Endothelial cell of umbilical vein (primary cell): ENCODE results near the gene RNF214. TPM values are rescaled to one million over a fixed set of nuclear protein-coding genes. Genes with fewer than 3 reads are reported as not detected.

Experiments used
- BruUV-seq: library from RNA; stranded (reverse); fragments of 400-500 nt; replicated peaks from 2 replicates; lab custom pipeline; 2021; lab: Mats Ljungman, UMichigan
- CTCF ChIA-PET: fragments of 300-600, 350-600 bp; sonication (Branson Sonifier 250); formaldehyde crosslinking; loops from one replicate; lab custom pipeline; 2021; ENCODE audit warnings: antibody characterized with exemption, inconsistent platforms; lab: Charles Lee
- POLR2A ChIA-PET: fragments of 300-600, 350-600 bp; sonication (Branson Sonifier 250); formaldehyde crosslinking; loops from one replicate; lab custom pipeline; 2021; ENCODE audit warnings: antibody characterized with exemption, inconsistent platforms; lab: Charles Lee
- DNase-seq: peaks from one replicate; pipeline ENCODE4 v3.0.0-alpha.2; 2011; ENCODE audit warnings: low read depth, low spot score
- FAIRE-seq: peaks from 2 replicates; lab custom pipeline; 2011; peaks lifted over from hg19 to GRCh38; lab: Jason Lieb, UNC
- H2AFZ ChIP-seq: 2 replicates; pipeline ENCODE4 v1.6.0; 2012; ENCODE audit warnings: low read depth, low read length, control low read depth, inconsistent platforms
- H3K27ac ChIP-seq: 2 replicates; pipeline ENCODE4 v1.5.1; 2011; ENCODE audit warnings: low read depth, mild to moderate bottlenecking, control low read depth, low read length, moderate library complexity; ENCODE audit not compliant: insufficient read depth
- H3K27me3 ChIP-seq, 2 experiments: 2 replicates each; pipeline versions ENCODE4 v1.6.0 to v1.6.1; 2011; ENCODE audit warnings: low read length in 2 of 2, mixed read lengths in 1 of 2; ENCODE audit not compliant: control insufficient read depth in 2 of 2, insufficient read depth in 2 of 2
- H3K36me3 ChIP-seq, 2 experiments: 2 replicates in 1 of 2; 3 replicates in 1 of 2; pipeline ENCODE4 v1.5.1; 2011; ENCODE audit warnings: low read length in 2 of 2, mild to moderate bottlenecking in 1 of 2, moderate library complexity in 1 of 2; ENCODE audit not compliant: control insufficient read depth in 2 of 2, insufficient read depth in 2 of 2; ENCODE audit errors: extremely low read depth in 1 of 2
- H3K4me1 ChIP-seq: 3 replicates; pipeline ENCODE4 v1.5.1; 2011; ENCODE audit warnings: mild to moderate bottlenecking, low read length; ENCODE audit not compliant: control insufficient read depth, insufficient read depth; ENCODE audit errors: extremely low read depth
- H3K4me2 ChIP-seq: 2 replicates; pipeline ENCODE4 v1.6.1; 2011; ENCODE audit warnings: low read length, control low read depth, mixed read lengths; ENCODE audit not compliant: insufficient read depth
- H3K4me3 ChIP-seq, 3 experiments: fragments of 200-600 bp in 1 of 3; sonication (generic), shearing (Covaris generic) in 1 of 3; replicated peaks in 1 of 3; 2 replicates each; pipeline ENCODE4 v1.5.1; 2011 to 2016; ENCODE audit warnings: control low read depth in 3 of 3, low read length in 3 of 3, mild to moderate bottlenecking in 2 of 3, inconsistent platforms in 1 of 3, low read depth in 1 of 3, moderate library complexity in 1 of 3; ENCODE audit not compliant: insufficient read depth in 1 of 3
- H3K79me2 ChIP-seq: 2 replicates; pipeline ENCODE4 v1.6.0; 2012; ENCODE audit warnings: low read length, inconsistent platforms; ENCODE audit not compliant: control insufficient read depth, insufficient read depth
- H3K9ac ChIP-seq: replicated peaks from 2 replicates; pipeline ENCODE3; 2011; ENCODE audit warnings: low read length, control low read depth; ENCODE audit not compliant: insufficient read depth; ENCODE audit errors: extremely low read depth
- H3K9me1 ChIP-seq: replicated peaks from 3 replicates; pipeline ENCODE4 v1.6.0; 2011; ENCODE audit warnings: mild to moderate bottlenecking, low read length; ENCODE audit not compliant: control insufficient read depth, insufficient read depth; ENCODE audit errors: extremely low read depth
- H3K9me3 ChIP-seq: replicated peaks from 2 replicates; pipeline ENCODE4 v1.5.1; 2012; ENCODE audit warnings: low read length, inconsistent platforms; ENCODE audit not compliant: control insufficient read depth, insufficient read depth
- H4K20me1 ChIP-seq: replicated peaks from 2 replicates; pipeline ENCODE3; 2011; ENCODE audit warnings: mild to moderate bottlenecking, low read length; ENCODE audit not compliant: control insufficient read depth, insufficient read depth; ENCODE audit errors: extremely low read depth
- EZH2 ChIP-seq: IDR thresholded peaks from 2 replicates; pipeline ENCODE4 v1.6.1; 2012; ENCODE audit warnings: borderline replicate concordance, low read depth, mild to moderate bottlenecking, moderate library complexity, low read length, inconsistent platforms; ENCODE audit not compliant: severe bottlenecking
- FOS ChIP-seq: IDR thresholded peaks from 2 replicates; pipeline ENCODE4 v1.6.1; 2011; ENCODE audit warnings: mild to moderate bottlenecking, low read length, moderate library complexity, borderline replicate concordance; ENCODE audit not compliant: insufficient read depth
- GATA2 ChIP-seq: IDR thresholded peaks from 2 replicates; pipeline ENCODE4 v1.7.0; 2011; ENCODE audit warnings: low read depth, mild to moderate bottlenecking, moderate library complexity, mixed read lengths, low read length; ENCODE audit not compliant: insufficient read length, insufficient read depth
- JUN ChIP-seq: IDR thresholded peaks from 2 replicates; pipeline ENCODE4 v1.6.1; 2011; ENCODE audit warnings: borderline replicate concordance, low read depth; ENCODE audit not compliant: insufficient read length, insufficient read depth
- MYC ChIP-seq: IDR thresholded peaks from one replicate; pipeline ENCODE4 v1.6.1; 2011; ENCODE audit warnings: mild to moderate bottlenecking, low read depth, low read length
- POLR2A ChIP-seq: IDR thresholded peaks from 2 replicates; pipeline ENCODE4 v1.6.1; 2012; ENCODE audit warnings: low read depth, mild to moderate bottlenecking, control low read depth, low read length
- POLR2AphosphoS5 ChIP-seq: IDR thresholded peaks from 2 replicates; pipeline ENCODE4 v1.6.1; 2012; ENCODE audit warnings: low read depth, mild to moderate bottlenecking, control low read depth, low read length, moderate library complexity; ENCODE audit not compliant: insufficient read depth
- dilution Hi-C: fragments of 300-500 bp; cut with MboI; formaldehyde crosslinking; loops from one replicate; pipeline ENCODE4 v1.15.0; 2019; ENCODE audit warnings: low sequenced_read_pairs; ENCODE audit not compliant: extremely low pct_ligation_motif_present
- intact Hi-C: fragments of 100-400 bp; cut with micrococcal nuclease; formaldehyde crosslinking; loops from one replicate; pipeline ENCODE4 v1.10.0; 2022
- polyA plus RNA-seq, 4 experiments: library from polyadenylated mRNA; depleted of rRNA in 3 of 4; stranded (reverse) in 3 of 4; unstranded in 1 of 4; fragments of >200 nt; gene quantifications; 2 replicates each; pipeline versions ENCODE4 v1.2.1 to v1.2.3, GENCODE V29; 2011 to 2012; ENCODE audit warnings: missing spikeins in 1 of 4
- total RNA-seq: library from RNA; stranded (reverse); gene quantifications from 2 replicates; pipeline ENCODE4 v1.2.3, GENCODE V29; 2021
- TF ChIP-seq, protein P1 (sequence below), 2 donors: IDR thresholded peaks; 1 replicate in 1 of 2; 2 replicates in 1 of 2; pipeline ENCODE4 v1.5.1; 2011; ENCODE audit warnings: low read length in 2 of 2, mild to moderate bottlenecking in 2 of 2, moderate library complexity in 2 of 2, control low read depth in 1 of 2, inconsistent platforms in 1 of 2, low read depth in 1 of 2; ENCODE audit not compliant: insufficient read depth in 1 of 2; ENCODE audit errors: extremely low read depth in 1 of 2
- TF ChIP-seq, protein P2 (sequence below): IDR thresholded peaks from 2 replicates; pipeline ENCODE4 v1.6.1; 2011; ENCODE audit not compliant: insufficient read depth, insufficient read length

Gene RNF214
- total and polyA plus RNA-seq, 2 donors (not counting 3 experiments of a cell fraction or from before 2014, with no cell fraction given) = 24.3 to 28.2 TPM

DNA sequence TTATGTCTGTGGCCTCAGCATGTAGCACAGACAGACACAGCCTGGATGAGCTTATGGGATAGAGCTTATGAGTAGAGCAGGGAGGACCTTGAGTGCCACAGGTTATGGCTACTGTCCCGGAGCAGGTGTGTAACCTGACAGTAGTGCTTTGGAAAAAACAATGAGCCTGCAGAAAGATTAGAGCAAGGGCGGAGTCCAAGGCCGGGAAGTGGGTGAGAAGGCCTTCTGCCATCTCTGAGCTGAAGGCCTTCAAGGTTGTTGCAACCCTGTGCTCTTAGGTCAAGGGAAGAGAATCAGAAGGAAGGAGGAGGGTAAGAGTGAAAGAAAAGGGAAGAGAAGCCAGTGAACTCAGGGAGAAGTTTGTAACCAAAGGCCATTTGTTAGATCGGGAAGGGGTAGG lies 37.2 kb upstream of the RNF214 start:
- no peak overlapping the region for H3K4me2 ChIP-seq
- H3K4me1 ChIP-seq = peaks cover 9% of the 10 kb centered on the region
- H3K9ac ChIP-seq = no peak overlapping the region
- H3K27ac ChIP-seq = no peak overlapping the region
- no peaks in the 10 kb centered on the region for H4K20me1 ChIP-seq
- dilution Hi-C loops = no loop called here
- no peaks in the 10 kb centered on the region for H3K9me3 ChIP-seq
- H3K9me1 ChIP-seq = no peaks in the 10 kb centered on the region
- BruUV-seq = no TSS peak
- H3K27me3 ChIP-seq = no peaks in the 10 kb centered on the region
- intact Hi-C loops = no loop called here
- H3K36me3 ChIP-seq = peaks cover 0 to 9% of the 10 kb centered on the region in 2 experiments
- no peak overlapping the region for H2AFZ ChIP-seq
- CTCF ChIA-PET = interaction anchor here (1.1 to 1.6 kb wide), 2 partner anchors 14 to 32 kb away, joined by 3 to 5 read pairs; no protein-coding TSS in a partner anchor
- no peak overlapping the region for H3K4me3 ChIP-seq
- POLR2A ChIA-PET = no interaction called here
- no peak for TF ChIP-seq EZH2
- TF ChIP-seq GATA2 = no peak
- no peak for TF ChIP-seq POLR2A
- TF ChIP-seq, protein P1, sequence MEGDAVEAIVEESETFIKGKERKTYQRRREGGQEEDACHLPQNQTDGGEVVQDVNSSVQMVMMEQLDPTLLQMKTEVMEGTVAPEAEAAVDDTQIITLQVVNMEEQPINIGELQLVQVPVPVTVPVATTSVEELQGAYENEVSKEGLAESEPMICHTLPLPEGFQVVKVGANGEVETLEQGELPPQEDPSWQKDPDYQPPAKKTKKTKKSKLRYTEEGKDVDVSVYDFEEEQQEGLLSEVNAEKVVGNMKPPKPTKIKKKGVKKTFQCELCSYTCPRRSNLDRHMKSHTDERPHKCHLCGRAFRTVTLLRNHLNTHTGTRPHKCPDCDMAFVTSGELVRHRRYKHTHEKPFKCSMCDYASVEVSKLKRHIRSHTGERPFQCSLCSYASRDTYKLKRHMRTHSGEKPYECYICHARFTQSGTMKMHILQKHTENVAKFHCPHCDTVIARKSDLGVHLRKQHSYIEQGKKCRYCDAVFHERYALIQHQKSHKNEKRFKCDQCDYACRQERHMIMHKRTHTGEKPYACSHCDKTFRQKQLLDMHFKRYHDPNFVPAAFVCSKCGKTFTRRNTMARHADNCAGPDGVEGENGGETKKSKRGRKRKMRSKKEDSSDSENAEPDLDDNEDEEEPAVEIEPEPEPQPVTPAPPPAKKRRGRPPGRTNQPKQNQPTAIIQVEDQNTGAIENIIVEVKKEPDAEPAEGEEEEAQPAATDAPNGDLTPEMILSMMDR (IDR thresholded peaks at IDR 0.05; ENCODE audit: extremely low read depth in 1 of 2, insufficient read depth in 1 of 2, low read depth in 1 of 2, low read length in 2 of 2) = no peak
- TF ChIP-seq MYC = no peak
- no peak for TF ChIP-seq JUN
- no peak for TF ChIP-seq FOS
- TF ChIP-seq, protein P2, sequence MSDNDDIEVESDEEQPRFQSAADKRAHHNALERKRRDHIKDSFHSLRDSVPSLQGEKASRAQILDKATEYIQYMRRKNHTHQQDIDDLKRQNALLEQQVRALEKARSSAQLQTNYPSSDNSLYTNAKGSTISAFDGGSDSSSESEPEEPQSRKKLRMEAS = no peak
- no peak for TF ChIP-seq POLR2AphosphoS5
- DNase-seq = no peak
- H3K79me2 ChIP-seq = no peaks in the 10 kb centered on the region
- FAIRE-seq = no peak
